Stromal cell of bone marrow (primary cell): ENCODE data around the gene PHLPP1.

Experiments
- DNase-seq: peaks from one replicate; pipeline ENCODE4 v3.0.0-alpha.2; 2012; ENCODE audit warnings: low read depth

Gene PHLPP1

DNA sequence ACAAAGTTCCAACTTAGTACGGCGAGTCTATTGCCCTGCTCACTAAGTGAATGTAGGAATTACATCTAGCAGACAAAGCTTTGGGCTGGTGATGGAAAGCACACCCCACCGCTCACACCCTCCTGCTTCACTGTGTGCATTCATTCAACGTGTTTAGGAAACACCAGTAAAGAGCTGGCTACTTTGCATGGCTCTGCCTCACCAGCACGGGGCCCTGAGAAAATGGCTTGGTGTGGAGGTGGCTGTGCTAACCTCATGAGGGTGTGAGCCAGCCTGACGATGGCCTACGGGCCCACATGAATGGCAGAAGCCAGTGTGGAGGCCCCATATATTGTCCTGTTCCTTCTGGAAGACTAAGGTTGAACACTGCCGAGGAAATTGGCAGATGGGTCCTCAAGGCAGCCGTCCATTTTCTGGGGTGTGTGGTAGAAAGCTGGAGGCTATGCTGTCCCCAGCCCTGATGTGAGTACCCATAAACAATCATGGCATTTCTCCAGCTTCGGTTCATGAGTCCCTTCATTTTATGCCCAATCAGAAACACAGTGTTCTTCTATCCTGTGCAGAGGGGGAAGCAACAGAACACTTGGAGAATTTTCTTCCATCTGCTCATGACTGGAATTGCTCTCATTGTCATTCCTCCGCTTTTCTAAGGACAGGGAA, 269.4 kb downstream of the PHLPP1 start:
- DNase-seq = no peak

- no peak for DNase-seq
Measured at GRCh38 chr18:62986490-62986889, 271.1 kb downstream of the PHLPP1 start.

DNA sequence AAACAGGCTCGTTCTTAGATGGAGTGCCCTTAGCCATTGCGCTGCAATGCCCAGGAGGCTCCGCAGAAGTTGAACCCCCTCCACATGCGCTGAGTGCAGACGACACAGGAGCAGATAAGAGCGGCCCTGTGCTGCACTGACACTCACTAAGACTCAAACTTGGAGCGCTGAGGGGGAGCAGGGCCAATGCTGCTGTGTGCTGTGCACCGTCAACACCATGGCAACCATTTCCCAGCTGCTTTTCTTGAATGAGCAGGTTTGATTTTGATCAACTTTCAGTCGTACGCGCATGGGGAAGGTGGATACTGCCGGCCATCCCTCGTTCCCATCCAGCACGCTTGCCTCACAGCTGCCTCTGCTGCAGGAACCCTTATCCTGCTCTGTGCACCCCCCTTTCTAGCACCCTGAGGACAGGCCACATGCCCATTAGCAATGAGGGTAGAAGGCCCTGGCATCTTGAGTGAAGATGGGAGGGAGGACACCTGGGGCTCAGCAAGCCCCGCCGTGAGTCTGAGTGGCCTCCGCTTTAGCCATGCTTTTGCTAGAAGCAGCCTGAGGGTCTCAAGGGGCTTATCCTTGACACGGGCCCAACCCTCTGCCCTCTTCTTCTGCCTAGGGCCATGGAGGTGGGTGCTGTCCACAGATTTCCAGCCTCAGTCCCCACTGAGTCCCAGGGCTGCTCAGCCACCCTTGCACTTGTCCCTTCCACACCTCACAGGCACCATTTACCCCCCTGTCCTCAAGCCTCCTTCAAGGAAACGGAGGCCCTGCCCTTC, 271.9 kb downstream of the PHLPP1 start:
- DNase-seq = no peak

- DNase-seq = no peak
Measured at GRCh38 chr18:62987859-62988258, 272.5 kb downstream of the PHLPP1 start.

GRCh38 chr18:62988471-62988870, 273.1 kb downstream of the PHLPP1 start:
- DNase-seq = no peak

DNA sequence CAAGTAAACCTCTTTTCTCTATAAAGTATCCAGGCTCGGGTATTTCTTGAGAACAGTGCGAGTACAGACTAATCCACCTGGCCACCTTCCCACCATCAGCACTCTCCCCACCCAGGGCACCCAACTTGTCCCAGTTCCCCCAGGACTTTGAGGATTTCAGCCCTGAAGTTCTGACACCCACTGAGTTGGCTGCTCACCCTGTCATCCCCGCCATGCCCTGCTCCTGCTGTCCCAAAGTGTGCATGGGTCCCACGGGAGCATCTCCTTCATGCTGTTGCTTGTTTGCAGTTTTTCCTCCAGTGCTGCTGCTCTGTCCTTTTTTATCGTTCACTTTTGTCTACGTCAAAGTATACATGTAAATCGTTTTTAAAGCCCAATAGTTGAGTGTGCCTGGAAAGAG, 273.9 kb downstream of the PHLPP1 start:
- no peak for DNase-seq

- DNase-seq = no peak
Measured at GRCh38 chr18:62990653-62991052, 275.3 kb downstream of the PHLPP1 start.

DNA sequence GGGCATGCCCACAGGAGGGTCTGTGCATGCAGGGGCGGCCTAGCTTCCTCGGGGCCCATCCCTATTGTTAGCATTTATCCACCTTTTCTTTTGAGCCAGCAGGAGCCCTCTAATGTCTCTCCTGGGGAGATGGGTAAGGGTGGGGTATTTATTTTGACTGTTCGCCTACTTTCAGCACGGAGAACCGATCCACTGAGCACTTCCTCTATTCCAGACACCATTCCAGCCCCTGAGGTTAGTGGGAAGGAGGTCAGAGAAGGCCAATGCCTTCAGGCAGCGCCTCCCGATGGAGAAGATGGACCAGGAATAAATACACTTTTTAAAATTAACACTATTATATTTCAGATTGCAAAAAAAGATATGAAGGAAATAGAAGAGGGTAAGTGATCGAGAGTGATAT, 276.0 kb downstream of the PHLPP1 start:
- no peak for DNase-seq

- no peak for DNase-seq
Measured at GRCh38 chr18:62991959-62992358, 276.6 kb downstream of the PHLPP1 start.

GRCh38 chr18:62992877-62993365, 277.6 kb downstream of the PHLPP1 start:
- no peak for DNase-seq

GRCh38 chr18:62996566-62996965, 281.2 kb downstream of the PHLPP1 start:
- no peak for DNase-seq

DNA sequence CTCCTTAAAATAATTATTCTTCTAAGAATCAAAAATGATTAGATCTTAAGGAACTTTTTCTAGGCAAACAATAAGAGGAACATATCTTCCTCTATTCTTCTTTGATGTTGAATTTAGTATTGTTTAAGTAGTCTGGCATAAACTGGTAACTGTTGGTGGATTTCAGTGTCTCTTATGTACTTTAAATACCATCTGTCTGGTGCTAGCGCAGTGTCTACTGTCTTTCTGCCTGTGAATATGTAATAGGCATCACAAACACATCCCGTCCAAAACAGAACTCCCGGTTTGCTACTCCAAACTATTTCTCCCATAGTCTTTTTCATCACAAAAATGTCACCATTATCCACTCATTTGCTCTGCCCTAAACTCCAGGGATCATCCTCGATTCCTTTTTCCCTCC, 281.7 kb downstream of the PHLPP1 start:
- DNase-seq = no peak

- DNase-seq = no peak
Measured at GRCh38 chr18:62998443-62998842, 283.1 kb downstream of the PHLPP1 start.

- DNase-seq = peak; percentile 88
Measured at GRCh38 chr18:62999392-62999791, 284.1 kb downstream of the PHLPP1 start.

DNA sequence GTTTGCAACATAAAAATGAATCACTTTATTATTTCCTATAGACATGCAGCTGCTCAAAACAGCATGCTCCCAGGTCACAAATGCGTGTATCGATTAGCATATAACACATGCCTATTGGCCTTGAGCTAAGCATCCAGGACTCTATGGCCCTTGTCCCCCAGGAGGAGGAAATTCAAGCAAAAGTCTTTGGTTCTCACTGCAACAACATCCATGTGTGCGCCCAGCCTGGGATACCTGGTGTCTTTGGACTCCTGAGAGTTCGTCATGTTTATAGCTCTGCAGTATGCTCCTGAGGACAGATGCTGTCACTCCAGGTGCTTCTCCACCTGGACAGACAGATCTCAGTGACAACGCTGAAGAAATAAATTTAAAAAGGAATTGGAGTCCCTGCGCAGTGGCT, 284.6 kb downstream of the PHLPP1 start:
- no peak for DNase-seq

- DNase-seq = no peak
Measured at GRCh38 chr18:63000839-63001238, 285.5 kb downstream of the PHLPP1 start.

DNA sequence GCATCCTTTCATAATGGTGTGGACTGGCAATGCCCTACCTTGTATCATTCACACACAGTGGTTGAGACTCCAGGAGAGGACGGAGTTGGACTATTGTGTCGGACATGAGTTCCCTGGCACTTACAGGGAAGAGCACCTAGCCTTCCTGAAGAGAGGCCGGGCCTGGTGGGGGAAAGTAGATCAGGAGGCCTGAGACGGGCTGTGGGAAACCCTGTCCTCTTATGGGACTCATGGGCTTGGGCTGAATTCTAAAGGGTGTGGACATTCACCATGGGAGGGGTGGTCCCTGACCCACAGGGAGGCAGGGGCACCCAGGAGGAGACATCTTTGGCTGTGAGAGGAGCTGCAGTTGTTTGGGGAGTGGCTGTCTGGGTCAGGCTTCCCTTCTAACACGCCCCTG, 286.5 kb downstream of the PHLPP1 start:
- DNase-seq = no peak

DNA sequence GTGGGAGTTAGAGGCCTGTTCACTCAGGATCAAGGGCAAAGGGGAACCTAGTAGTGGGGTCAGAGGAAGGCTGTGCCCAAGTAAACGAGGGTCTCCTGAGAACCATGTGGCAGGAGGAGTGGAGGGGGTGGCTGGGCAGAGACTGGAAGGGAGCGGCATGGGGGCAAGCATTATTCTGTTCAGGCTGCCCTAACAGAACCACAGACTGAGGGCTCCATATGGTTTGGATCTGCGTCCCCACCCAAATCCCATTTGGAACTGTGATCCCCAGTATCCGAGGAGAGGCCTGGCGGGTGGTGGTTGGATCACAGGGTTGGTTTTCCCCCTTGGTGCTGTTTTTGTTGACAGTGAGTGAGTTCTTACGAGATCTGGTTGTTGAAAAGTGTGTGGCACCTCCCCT, 287.0 kb downstream of the PHLPP1 start:
- DNase-seq = no peak

DNA sequence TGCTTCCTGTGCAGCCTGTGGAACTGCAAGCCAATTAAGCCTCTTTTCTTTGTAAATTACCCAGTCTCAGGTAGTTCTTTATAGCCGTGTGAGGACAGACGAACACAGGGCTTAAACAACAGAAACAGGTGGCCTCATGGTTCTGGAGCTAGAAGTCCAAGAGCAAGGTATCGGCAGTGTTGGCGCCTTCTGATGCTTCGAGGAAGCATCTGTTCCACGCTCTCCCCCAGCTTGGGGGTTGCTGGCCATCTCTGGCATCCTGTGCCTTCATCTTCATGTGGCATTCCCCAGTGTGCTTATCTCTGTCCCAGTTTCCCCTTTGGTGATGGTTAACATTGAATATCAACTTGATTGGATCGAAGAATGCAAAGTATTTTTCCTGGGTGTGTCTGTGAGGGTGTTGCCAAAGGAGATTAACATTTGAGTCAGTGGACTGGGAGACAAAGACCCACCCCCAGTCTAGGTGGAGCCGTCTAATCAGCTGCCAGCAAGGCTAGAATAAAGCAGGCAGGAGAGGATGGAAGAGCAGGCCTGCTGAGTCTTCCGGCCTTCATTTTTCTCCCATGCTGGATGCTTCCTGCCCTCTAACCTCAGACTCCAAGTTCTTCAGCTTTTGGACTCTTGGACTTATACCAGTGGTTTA, 287.6 kb downstream of the PHLPP1 start:
- DNase-seq = no peak

DNA sequence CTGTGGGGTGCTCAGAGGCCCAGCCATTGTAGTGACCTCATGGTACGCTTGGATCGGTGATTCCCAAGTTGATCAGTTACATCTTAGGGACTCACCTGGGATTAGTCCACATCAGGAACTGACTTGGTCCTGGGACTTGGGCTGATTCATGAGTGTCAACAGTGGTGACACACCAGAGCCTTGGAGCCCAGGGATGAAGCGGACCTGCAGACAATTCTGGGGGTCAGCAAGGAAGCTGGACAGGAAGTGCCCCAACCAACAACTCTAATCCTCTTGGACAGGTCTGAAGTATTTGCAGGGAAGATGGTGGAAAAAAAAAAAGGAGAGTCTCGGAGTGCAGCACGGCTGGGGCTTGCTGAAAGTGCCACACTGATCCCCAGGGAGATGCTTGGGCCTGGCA, 288.6 kb downstream of the PHLPP1 start:
- DNase-seq = no peak

DNA sequence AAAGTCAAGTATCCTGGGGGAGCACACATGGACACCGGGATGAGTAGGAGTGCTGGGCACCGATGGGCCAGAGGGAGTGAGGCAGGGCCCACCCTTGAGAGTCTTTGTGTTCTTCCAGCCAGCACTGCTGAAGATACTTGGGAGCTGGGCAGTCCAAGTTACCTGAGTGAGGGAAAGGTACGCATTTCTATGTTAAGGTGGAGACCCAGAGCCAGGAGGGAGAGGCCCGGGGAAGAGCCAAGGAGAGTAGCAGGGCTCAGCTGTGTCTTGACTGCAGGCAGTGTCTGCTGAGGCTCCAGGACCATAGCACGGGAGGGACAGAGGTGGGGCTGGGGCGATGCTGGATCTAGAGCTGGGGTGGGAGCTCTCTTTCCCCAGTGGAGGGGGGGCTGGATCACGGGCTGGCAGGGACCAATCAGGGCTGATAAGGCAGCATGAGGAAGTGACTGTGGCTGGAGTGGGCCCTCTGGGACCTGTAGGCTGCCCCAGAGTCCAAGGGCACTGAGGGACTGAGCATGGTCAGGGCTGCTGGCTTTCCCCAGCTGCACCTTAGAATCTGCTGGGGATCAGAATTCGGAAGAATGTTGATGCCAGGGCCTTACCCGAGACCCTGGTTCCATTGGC, 289.2 kb downstream of the PHLPP1 start:
- DNase-seq = no peak

- DNase-seq = no peak
Measured at GRCh38 chr18:63005306-63005705, 290.0 kb downstream of the PHLPP1 start.

DNA sequence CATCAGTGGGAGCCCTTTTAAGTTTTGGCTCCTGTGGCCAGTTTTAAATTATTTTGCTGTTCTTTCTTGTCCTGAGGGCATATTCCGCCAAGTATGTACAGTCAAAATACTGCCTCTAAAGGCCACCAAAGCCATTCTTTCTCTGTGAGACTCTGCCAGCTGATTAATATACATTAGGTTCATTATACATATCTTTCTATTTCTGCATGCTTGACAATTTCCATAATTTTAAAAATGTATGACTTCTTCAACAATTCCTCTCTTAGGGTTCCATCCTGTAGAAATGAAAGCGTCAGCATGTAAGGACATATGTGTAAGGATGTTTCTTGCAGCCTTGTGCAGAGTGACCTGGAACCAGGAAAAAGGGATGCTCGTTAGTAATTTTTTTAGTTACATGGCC, 291.9 kb downstream of the PHLPP1 start:
- DNase-seq = no peak
